Sigmoid colon (tissue), 4 donors: ENCODE measurements around the gene NRAP.

Experiments
- POLR2A ChIP-seq, 2 donors: fragments of 450-650 bp; IDR thresholded peaks; one replicate each; pipeline ENCODE4 v1.6.1; 2016; ENCODE audit warnings: antibody characterized with exemption in 2 of 2, mild to moderate bottlenecking in 2 of 2, moderate library complexity in 2 of 2
- POLR2AphosphoS5 ChIP-seq, 4 donors: sonication (generic); formaldehyde crosslinking; IDR thresholded peaks; one replicate each; pipeline ENCODE4 v1.6.1; 2017; ENCODE audit warnings: antibody characterized with exemption in 4 of 4
- TF ChIP-seq, protein P1 (sequence below), 4 experiments: fragments of 450-650 bp in 3 of 4; fragments of 200-600 bp in 1 of 4; IDR thresholded peaks; one replicate each; pipeline ENCODE4 v1.5.1; 2016 to 2019; ENCODE audit warnings: antibody characterized with exemption in 4 of 4, mild to moderate bottlenecking in 3 of 4, moderate library complexity in 2 of 4

GRCh38 chr10:113590581-113590980 lies 73.3 kb downstream of the NRAP start:
- TF ChIP-seq, protein P1, sequence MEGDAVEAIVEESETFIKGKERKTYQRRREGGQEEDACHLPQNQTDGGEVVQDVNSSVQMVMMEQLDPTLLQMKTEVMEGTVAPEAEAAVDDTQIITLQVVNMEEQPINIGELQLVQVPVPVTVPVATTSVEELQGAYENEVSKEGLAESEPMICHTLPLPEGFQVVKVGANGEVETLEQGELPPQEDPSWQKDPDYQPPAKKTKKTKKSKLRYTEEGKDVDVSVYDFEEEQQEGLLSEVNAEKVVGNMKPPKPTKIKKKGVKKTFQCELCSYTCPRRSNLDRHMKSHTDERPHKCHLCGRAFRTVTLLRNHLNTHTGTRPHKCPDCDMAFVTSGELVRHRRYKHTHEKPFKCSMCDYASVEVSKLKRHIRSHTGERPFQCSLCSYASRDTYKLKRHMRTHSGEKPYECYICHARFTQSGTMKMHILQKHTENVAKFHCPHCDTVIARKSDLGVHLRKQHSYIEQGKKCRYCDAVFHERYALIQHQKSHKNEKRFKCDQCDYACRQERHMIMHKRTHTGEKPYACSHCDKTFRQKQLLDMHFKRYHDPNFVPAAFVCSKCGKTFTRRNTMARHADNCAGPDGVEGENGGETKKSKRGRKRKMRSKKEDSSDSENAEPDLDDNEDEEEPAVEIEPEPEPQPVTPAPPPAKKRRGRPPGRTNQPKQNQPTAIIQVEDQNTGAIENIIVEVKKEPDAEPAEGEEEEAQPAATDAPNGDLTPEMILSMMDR (IDR thresholded peaks at IDR 0.05), result no peak
- no peak for TF ChIP-seq POLR2A (IDR thresholded peaks at IDR 0.05)
- no peak for TF ChIP-seq POLR2AphosphoS5 (IDR thresholded peaks at IDR 0.05)
